Occipital lobe (tissue), 2 donors: ENCODE measurements around the gene ZNF213. TPM values are rescaled to one million over a fixed set of nuclear protein-coding genes. Genes with fewer than 3 reads are reported as not detected.
"Not testable (repeated sequence)": the region's sequence is repeated elsewhere in the genome, so short reads cannot be mapped to it uniquely, and the experiment has no call there.

Experiments used
- DNase-seq: peaks from one replicate; lab custom pipeline; 2025; lab: John Stamatoyannopoulos, UW
- total RNA-seq: library from RNA; depleted of rRNA; stranded (reverse); fragments of >200 nt; gene quantifications from one replicate; pipeline ENCODE4 v1.2.3, GENCODE V29; 2014

ZNF213 gene
- total RNA-seq, 1 donor from 2014 or later: 8.3 TPM

DNA sequence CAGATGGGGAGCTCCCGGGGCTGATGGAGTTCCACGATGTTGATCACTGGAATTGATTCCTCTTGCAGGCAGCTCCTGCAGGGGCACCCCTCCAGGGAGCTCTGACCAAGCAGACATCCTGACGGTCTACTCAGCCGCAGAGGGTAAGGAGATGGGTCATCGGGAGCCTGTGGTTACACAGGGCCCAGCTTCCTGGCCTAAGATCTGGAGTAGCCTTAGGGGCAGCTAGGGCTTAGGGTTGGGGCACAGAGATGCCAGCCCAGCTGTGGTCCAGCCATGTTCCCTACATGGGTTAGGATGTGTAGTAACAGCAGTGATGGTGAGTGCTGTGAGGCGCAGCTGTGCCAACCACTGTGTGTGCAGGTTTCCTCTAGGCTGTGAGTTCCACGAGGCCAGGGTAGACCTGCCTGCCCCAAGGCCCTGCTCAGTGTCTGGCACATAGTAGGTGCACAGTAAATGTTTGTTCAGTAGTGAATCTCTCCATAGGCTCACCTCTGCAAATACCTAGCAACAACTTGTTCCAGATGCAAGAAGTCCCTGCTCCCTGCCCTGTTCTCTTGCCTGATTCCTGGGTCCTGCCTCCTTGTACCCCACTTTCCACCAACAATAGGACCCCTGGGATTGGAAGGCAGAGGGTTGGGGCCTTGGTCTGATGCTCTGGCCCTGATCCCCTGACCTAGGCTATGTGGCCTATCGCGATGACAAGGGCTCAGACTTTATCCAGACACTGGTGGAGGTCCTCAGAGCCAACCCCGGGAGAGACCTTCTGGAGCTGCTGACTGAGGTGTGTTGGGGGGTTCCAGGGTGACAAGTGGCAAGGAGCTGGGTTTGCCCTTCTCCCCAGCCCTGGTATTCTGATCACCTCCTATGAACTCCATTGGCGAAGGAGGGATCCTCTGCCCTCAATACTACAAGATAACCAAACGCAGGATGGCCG, 13.7 kb downstream of the ZNF213 start:
- DNase-seq: no peak

DNA sequence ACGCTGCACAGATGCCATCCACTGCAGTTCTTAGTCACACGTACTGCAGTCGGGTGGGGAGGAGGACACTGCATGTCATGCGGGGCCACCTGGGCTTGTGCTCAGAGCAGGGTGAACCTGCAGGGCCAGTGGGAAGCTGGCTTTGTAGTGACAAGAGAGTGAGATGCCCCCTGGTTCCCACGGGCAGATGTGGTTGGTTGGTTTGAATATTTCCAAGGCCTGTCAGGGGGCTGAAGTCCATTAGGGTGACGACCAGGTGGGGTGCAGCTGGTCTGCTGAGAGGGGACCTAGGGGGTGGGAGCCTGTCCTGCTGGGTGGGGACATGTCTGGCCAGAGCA, 14.3 kb downstream of the ZNF213 start:
- no peak for DNase-seq

DNA sequence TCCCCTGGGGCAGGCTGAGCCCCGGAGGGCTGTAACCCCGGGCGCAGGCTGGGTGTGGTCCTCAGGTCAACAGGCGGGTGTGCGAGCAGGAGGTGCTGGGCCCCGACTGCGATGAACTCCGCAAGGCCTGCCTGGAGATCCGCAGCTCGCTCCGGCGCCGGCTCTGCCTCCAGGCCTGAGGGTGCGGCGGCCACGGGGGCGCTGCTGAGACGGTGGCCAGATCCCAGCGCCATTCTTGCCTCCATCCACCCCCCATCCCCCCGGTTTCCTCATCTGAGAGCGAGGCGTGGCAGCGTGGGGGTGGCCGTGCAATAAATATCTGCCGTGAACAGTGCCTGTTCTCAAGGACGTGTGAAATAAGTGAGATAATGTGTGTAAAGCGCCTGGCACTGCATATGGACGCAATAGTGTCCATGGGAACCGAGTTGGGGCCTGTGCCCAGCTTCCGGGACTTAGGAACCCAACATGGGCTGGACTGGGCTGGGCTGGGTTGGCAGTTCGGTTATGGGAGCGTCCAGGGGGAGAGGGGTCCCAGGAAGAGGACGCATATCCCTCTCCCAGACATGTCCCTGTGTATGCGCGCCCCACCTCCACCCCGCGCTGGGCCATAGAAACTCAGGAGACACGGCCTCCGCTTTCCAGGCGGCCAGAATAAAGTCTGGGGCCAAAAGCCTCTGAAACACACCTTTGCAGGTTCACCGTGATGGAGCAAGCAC, 15.0 kb downstream of the ZNF213 start:
- peak; percentile 67 for DNase-seq

DNA sequence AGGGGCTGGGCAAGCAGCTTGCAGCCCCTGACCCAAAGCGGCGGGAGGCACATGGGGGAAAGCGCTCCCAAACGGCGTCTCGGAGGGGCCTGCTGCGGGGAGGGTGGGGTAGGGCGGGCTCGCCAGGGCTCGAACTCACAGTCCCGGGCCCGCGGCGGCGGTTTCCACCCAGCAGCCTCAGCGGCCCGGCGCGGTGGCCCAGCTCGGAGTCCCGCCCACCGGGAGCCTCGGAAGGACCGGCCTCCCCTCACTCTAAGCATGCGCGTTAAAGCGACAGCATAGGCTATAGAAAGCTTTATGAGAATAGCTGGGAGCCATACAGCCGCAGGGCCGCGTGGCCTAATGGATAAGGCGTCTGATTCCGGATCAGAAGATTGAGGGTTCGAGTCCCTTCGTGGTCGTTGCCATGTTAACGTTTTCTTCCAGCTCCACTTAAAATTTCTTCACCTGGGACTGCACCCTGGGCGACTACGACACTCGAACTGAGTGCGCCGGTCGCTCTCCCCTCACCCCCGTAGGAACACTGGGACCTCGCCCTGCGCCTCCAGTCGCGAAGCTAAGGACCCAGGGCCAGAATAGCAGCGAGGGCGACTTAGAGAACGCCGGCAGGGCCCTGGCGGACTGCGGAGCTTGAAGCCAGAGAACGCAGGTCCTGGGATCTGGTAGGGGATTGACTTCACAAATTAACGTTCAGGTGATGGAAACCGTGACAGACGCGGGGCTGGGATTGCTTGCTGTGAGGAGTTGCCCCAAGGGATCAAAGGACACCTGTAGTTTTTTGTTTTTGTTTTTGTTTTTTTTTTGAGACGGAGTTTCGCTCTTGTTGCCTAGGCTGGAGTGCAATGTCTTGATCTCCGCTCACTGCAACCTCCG, 15.8 kb downstream of the ZNF213 start:
- peak; percentile 89 for DNase-seq

DNA sequence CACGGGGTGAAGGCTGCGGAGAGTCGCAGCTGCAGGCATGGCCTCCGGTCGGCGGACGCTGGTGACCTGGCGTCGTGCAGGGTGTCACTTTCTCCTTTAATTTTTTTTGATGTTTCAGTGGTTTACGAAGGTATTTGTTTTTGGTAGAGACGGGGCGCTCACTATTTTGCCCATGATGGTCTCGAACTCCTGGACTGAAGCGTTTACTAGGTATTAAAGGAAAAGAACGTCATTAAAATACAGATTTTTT, 17.1 kb downstream of the ZNF213 start:
- DNase-seq: no peak

DNA sequence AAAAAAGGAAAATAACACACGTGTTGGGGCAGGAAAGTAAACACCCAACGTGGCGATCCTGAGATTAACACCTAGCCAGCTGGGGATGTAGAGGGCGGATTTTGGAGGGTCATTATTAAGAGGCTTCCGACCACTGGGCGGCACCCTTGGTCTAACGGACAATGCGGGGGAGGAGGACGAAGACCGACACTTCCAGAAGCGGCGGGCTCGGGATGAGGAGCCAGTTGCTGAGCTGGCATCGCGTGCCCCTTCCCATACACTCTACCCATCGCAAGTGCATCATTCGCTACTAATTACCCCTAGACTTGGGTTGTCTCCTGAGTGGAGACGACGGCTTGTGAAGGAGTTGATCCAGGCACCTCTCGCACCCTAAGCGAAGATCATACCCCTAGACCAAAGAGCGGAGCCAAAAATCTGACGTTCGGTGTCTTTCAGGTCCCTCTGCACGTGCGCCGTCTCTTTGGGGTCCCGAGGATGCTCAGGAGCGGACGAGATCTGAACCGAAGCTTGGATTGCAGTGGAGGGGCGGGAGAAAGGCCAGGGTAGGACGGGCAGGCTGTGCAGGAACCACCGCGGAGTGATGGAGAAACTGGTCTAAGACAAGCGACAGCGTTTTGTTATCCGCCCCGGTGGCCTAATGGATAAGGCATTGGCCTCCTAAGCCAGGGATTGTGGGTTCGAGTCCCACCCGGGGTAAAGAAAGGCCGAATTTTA, 17.6 kb downstream of the ZNF213 start:
- DNase-seq: peak; percentile 83

DNA sequence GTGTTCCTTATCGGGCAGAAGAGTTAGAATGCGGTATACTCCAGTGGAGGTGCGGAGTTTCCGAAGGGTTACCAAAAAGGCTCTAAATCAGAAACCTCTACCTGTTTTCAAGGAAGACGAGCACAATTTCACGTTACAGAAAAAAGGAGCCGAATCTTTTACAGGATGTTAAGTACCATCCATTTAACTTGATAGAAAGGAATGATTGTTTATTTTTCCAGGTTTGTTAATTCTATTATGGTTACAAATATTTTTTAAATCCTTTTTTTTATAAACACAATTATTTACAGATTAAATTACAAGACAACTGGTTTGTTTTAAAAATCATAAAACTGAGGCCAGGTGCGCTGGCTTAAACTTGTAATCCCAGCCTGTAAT, 18.2 kb downstream of the ZNF213 start:
- DNase-seq: no peak

DNA sequence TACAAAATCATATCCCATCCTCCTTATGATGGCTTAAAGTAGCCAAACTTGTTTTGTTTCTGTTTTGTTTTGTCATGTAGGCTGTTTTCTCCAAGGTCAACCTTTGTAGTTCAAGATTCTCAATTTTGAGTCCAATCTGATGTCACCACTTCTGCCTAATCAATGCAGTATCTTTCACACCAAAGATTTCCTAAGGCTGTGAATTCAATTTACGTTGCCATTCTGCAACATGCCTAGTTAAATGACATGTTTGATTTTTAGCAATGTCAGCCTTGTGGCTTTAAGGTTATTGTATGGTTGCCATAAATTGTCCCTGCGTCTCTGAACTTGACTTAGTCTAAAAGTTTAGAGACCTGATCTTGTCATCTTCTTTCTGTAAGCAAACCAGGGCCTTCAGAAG, 20.4 kb downstream of the ZNF213 start:
- no peak for DNase-seq

DNA sequence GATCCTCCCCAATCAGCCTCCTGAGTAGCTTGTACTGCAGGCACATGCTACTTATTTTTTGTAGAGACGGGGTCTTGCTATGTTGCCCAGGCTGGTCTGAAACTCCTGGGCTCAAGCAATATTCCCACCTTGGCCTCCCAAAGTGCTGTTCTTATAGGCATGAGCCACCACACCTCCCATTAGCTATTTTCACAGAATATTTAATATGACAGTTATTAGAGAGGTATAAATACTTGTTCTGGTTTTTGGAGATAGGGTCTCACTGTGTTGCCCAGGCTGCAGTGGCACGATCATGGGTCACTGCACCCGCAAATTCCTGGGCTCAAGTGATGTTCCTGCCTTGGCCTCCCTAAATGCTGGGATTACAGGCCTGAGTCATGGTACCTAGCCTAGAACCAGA, 21.1 kb downstream of the ZNF213 start:
- DNase-seq: no peak

DNA sequence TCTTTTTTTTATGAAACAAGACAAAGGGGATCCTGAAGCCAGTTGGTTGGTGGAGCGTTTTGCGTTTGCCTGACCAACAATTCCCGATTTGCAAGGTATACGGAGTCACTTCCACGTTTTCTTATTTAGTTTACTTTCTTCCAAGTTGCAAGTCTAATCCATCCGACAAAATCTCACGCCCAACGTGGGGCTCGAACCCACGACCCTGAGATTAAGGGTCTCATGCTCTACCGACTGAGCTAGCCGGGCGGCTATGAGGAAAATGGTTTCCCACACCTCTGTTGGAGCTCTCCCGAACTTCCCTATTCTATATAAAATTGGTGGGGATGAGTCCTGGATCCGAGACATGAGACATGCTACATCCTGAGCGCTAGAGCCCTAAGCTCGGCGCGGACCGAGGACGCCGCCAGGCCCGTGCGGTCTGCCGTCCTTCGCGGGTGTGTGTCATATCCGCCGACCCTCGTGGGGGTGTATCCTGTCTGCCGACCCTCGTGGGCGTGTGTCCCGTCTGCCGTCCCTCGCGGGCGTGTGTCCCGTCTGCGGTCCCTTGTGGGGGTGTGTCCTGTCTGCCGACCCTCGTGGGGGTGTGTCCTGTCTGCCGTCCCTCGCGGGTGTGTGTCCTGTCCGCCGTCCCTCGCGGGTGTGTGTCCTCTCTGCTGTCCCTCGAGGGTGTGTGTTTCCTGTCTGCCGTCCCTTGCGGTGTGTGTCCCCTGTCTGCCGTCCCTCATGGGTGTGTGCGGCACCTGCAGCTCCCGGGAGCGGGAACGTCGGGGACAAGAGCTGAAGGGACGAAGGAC, 22.6 kb downstream of the ZNF213 start:
- DNase-seq: no peak

DNA sequence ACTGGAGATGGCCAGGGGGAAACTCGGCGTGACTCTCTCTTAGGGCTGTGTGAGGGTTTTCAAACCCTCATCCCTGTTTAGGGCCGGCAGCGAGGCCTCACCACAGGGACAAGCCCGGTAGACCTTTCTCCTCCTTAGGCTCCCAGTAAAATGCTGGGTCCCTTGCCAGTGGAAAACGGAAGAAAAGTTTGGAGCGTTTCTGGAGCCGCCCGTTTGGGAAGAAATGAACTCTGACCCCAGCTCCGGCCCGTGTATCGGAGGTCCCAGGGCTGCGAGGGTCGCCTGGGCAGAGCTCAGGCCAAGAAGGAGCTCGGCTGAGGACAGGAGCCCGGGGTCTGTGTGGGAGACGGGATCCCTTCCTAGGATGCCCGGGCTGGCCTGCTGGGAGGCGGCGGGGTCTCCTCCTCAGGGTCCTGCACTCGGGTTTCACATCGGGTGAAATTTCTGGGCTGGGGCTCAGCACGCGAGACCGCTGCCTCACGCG, 23.2 kb downstream of the ZNF213 start:
- no peak for DNase-seq

DNA sequence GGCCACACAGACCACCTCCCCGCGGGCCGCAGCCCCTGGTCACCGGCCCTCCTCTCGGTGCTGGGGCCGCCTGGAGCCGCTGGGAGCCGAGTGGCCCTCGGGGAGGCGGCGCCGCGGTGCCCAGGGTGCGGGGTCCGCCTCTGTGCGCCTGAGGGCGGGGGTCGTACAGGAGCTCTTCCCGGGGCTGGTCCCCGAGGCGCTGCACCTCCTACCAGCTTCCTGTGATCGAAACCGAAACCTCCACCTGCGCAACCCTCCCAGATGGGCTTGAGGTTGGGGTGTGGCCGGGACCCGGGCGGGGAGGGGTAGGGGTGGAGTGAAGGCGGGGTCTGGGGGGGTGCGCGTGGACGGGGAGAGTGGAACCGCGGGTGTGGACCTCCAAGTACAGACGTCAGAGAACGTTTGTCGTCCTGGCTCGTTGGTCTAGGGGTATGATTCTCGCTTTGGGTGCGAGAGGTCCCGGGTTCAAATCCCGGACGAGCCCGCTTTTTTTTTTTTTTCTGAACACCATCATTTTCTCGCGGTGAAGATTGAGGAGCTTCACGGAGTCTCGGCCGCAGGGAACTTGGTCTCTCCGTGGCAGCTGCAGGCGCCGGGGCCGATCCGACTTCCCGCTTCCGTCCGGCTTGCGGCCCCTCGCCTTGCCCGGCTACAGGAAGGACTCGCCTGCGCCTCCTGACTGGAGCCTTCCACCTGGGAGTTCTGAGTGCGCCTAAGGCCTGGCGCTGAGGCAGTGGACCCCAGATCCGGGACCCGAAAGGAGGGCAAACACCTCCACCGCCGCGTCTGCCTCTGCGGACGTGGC, 23.9 kb downstream of the ZNF213 start:
- no peak for DNase-seq

DNA sequence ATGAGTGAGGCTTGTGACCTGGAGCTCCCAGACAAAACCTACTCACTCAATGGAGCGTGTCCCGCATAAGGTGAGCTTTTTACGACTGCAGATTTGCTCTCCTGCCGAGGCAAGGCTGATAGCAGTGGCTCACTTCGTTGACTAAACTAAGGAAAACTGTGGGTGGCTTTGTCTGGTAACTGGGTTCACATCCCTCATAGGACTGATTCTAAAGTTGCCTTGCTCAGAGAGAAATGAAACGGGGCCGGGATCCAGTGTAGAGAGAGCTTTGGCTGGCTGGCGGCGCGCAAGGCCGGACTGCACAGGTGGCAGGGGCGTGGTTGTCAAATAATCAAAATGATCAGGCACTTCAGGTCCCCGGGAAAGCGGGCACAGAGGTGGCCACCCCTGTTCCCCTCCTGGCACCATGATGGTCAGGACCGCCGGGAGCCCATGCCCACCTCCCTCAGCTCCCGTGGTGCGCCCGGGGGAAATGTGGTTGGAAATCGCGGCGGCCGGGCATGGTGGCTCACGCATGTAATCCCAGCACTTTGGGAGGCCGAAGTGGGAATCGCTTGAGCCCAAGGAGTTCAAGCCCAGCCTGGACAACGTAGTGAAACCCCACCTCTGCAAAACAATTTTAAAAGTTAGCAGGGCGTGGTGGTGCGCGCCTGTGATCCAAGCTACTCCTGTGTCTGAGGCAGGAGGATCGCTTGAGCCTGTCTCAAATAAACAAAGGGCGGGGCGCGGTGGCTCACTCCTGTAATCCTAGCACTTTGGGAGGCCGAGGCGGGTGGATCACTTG, 26.6 kb downstream of the ZNF213 start:
- no peak for DNase-seq

DNA sequence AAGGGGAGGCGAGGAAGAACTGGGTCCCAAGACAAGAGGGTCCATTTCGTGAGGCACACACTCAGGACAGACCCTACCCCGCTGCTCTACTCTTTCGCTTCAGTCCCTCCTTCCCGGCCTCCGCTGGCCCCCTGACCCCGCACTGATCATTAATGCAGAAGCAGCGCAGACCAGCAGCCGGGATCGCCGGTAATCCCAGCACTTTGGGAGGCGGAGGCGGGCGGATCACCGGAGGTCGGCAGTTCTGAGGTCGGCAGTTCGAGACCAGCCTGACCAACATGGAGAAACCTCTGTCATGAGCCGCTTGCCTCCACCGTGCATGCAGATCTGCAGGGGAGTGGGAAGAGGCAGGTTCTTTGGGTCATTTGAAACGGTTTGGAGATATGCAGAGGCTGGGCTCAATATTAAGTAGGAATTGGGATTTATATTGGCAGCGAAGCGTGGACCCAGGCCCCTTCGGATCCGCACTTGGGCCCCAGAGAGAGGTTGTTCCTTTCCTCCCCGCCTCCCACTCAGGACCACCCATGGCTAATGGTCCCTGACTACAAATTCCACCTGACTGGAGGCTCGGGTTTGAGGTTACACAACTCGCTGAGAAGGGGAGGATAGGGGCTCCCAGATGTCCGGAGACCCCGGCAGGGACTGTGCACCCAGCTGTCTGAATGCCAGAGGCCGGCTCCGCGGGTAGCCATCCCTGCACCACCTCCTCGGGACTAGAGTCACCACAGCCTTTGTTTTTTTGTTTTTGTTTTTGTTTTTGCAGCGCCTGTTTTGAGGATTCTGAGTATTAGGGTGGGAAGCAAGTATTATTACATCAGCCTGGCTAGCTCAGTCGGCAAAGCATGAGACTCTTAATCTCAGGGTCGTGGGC, 29.5 kb downstream of the ZNF213 start:
- no peak for DNase-seq

DNA sequence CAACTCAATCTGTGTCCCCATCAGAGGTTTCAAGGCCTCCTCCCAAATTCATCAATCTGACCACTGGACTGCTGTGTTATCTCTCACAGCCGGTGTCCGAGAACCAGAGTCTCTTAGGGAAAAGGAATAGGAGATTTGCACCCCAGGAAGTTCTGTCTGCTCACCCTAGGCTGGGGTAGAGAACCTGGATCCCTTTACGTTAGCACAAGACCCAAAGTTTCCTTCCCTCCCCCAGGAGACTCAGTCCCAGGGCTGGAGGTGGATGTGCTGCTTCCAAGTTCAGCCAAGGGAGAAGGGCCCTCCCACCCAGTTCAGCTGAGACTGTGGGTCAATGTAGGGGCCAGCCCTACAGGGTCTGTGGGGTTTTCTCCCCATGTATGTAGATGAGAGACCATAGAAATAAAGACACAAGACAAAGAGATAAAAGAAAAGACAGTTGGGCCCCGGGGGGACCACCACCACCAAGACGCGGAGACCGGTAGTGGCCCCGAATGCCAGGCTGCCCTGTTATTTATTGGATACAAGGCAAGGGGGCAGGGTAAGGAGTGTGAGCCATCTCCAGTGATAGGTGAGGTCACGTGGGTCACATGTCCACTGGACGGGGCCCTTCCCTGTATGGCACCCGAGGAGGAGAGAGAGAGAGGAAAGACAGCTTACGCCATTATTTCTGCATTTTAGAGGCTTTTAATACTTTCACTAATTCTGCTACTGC, 30.4 kb downstream of the ZNF213 start:
- DNase-seq: no peak

DNA sequence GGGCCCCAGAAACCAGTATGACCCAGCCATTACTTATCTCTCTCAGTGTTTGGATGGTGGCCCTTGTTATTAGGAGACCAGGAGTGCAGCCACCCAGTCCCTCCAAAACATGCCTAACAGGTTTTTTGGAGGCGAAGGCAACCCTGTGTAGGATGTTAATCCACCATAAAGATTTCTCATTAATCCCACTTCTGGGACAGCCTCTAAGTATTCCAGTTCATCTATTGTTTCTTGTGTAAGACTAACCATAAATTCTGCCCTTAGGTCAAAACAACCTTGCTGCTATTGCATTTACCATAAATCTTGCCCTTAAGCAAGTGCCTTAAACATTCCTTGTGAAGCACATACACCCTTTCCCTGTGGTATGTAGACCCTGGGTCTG, 31.7 kb downstream of the ZNF213 start:
- no peak for DNase-seq

DNA sequence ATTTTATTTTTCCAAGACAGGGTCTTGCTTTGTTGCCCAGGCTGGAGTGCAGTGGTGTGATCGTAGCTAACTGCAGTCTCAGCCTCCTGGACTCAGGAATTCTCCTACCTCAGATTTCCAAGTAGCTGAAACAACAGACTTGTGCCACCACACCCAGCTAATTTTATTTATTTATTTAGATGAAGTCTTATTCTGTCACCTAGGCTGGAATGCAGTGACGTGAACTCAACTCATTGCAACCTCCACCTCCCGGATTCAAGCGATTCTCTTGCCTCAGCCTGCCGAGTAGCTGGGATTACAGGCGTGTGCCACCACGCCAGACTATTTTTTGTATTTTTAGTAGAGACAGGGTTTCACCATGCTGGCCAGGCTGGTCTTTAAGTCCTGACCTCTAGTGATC, 33.9 kb downstream of the ZNF213 start:
- DNase-seq: not testable (repeated sequence)
